NB4 (cell line): Measurements from ENCODE around the gene ZPR1.

Experiments used
- MYC ChIP-seq: IDR thresholded peaks from 2 replicates; pipeline ENCODE4 v1.6.1; 2011; ENCODE audit warnings: low read depth, low read length
- POLR2A ChIP-seq: IDR thresholded peaks from 2 replicates; pipeline ENCODE4 v1.6.1; 2011; ENCODE audit warnings: mild to moderate bottlenecking; ENCODE audit not compliant: insufficient read length; ENCODE audit errors: extremely low read depth
- TF ChIP-seq, protein P1 (sequence below): IDR thresholded peaks from one replicate; pipeline ENCODE4 v1.5.1; 2012; ENCODE audit warnings: low read depth, low read length
- TF ChIP-seq, protein P2 (sequence below): IDR thresholded peaks from 2 replicates; pipeline ENCODE4 v1.6.1; 2011; ENCODE audit warnings: low read depth, low read length

DNA sequence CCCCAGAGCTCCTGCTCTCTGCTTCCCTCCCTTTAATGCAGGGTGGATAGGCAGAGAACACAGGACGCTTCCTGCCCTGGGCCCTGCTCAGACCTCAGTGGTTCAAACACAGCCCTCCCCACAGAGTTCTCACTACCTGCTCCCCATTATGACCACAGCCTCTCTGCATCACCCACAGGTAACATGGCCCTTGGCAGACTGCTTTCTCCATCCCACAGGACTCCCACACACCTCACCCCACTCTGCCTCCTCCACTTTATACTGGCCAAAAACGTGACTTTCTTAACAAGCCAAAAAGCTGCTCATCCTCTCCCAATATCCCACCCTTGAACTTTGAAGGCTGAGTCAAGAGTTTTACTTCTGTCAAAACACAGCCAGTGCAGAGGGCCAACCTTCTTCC is 48.8 kb downstream of the ZPR1 start:
- TF ChIP-seq, protein P1, sequence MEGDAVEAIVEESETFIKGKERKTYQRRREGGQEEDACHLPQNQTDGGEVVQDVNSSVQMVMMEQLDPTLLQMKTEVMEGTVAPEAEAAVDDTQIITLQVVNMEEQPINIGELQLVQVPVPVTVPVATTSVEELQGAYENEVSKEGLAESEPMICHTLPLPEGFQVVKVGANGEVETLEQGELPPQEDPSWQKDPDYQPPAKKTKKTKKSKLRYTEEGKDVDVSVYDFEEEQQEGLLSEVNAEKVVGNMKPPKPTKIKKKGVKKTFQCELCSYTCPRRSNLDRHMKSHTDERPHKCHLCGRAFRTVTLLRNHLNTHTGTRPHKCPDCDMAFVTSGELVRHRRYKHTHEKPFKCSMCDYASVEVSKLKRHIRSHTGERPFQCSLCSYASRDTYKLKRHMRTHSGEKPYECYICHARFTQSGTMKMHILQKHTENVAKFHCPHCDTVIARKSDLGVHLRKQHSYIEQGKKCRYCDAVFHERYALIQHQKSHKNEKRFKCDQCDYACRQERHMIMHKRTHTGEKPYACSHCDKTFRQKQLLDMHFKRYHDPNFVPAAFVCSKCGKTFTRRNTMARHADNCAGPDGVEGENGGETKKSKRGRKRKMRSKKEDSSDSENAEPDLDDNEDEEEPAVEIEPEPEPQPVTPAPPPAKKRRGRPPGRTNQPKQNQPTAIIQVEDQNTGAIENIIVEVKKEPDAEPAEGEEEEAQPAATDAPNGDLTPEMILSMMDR, result no peak
- no peak for TF ChIP-seq MYC
- no peak for TF ChIP-seq POLR2A
- TF ChIP-seq, protein P2, sequence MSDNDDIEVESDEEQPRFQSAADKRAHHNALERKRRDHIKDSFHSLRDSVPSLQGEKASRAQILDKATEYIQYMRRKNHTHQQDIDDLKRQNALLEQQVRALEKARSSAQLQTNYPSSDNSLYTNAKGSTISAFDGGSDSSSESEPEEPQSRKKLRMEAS, result no peak
